ENCODE data around the gene GOLPH3L.
"Not testable (repeated sequence)": the region's sequence is repeated elsewhere in the genome, so short reads cannot be mapped to it uniquely, and the experiment has no call there.

The GOLPH3L gene

GRCh38 chr1:150613061-150613920, 83.7 kb downstream of the GOLPH3L start:
- DNase-seq, result peak; percentile 29

- no peak for DNase-seq
Measured at GRCh38 chr1:150612014-150612345, 85.0 kb downstream of the GOLPH3L start.

- DNase-seq, result no peak
Measured at GRCh38 chr1:150610576-150610975, 86.4 kb downstream of the GOLPH3L start.

- no peak for DNase-seq
Measured at GRCh38 chr1:150609732-150610131, 87.2 kb downstream of the GOLPH3L start.

- no peak for DNase-seq
Measured at GRCh38 chr1:150606463-150607142, 90.4 kb downstream of the GOLPH3L start.

GRCh38 chr1:150605451-150605731, 91.6 kb downstream of the GOLPH3L start:
- DNase-seq, result not testable (repeated sequence)

GRCh38 chr1:150604226-150604588, 92.7 kb downstream of the GOLPH3L start:
- no peak for DNase-seq

GRCh38 chr1:150603711-150604110, 93.2 kb downstream of the GOLPH3L start:
- DNase-seq, result no peak

- DNase-seq, result not testable (repeated sequence)
Measured at GRCh38 chr1:150602372-150602771, 94.6 kb downstream of the GOLPH3L start.

GRCh38 chr1:150601540-150601939, 95.4 kb downstream of the GOLPH3L start:
- no peak for DNase-seq

- DNase-seq, result not testable (repeated sequence)
Measured at GRCh38 chr1:150598346-150598745, 98.6 kb downstream of the GOLPH3L start.

- DNase-seq, result no peak
Measured at GRCh38 chr1:150596976-150597375, 100.0 kb downstream of the GOLPH3L start.
